Activated CD8-positive, alpha-beta memory T cell treated with anti-CD3 and anti-CD28 coated beads for 48 hours (primary cell): Measurements from ENCODE around the gene MKNK1.

Source experiments
- DNase-seq, 3 experiments: peaks; one replicate each; pipeline ENCODE4 v3.0.0-alpha.2; 2020; ENCODE audit warnings: low read depth in 2 of 3, low spot score in 2 of 3

Gene MKNK1

DNA sequence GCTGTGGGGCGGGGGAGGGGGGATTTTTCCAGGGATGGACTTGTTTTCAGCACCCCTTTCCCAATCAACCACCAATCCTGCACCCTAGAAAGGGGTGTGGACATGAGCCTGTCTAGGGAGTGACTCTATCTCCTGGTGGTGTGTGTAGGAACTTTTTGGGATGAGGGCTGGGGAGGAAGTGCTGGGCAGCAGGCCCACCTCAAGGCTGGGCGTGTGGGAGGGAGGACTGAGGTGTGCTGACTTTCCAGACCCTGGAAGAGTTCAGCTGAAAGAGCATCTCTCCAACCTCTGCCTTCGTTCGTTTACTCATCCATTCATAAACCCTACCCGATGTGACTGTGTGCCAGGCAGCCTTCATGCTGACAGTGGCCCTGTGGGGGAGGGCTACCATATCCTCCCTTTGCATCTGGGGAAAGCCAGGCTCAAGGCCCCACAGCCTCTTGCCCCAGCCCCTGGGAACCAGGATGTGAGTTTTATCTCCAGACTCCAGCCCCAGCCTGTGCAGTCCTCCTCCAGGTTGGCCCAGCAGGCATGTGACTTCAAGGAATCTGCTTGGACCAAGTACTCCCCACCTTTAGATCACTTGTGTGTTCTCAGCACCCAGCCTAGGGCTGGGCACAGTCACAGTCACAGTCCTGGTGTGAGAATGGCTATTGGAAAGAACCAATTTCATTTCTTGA lies 59.4 kb downstream of the MKNK1 start:
- DNase-seq = no peak

DNA sequence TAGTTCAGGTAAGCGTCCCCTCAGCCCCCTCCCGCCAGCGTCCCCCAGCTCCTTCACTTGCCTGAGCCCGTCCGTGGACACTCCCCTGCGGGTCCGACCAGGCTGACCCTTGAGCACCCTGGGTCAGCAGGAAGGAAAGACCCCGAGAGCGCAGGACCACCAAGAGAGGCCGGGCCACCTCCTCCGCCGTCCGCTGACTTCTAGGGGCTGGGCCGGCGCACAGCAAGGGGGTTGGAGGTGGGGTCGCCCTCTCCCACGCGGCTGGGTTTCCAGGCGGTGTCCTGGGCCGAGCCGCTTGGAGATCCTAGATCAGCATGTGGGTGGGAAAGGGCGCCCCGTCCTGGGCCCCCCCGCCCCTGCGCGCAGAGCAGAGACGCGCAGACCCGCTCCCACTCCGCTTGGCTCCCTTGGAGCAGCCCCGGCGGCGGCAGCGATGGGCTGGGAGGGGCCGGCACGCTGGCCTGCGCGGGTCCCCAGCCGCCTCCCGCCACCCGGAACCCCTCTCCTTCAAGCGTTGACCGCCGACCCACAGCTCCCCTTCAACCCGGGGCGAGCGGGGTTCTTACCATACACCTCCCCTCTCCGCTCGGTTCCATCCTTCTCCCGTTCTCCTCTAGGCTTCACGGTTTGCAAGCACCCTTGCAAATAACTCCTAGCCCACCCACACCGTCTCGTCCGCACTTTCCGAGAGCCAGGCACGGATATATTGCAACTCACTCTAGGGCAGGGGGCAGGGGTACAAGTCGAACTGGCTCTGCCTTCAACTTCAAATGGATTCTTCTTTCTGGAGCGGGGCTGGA lies 60.1 kb downstream of the MKNK1 start:
- no peak for DNase-seq

DNA sequence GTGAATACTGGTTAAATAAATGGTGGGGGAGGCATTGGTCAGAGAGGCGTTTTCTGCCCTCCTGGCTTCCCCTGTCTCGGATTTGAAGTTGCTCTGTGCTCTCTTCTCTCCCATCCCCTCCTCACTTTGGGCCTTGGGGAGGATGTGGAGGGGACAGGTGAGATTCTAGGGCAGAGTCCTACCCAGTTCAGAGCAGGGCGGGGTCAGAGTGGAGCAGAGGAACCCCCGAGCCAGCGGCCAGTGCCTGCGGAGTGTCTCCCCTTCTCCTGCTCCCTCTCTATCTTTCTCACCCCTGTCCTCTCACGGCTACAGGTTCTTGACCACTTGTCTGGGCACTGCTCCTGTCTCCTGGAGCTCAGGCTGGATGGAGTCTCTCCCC lies 60.7 kb downstream of the MKNK1 start:
- DNase-seq = no peak

DNA sequence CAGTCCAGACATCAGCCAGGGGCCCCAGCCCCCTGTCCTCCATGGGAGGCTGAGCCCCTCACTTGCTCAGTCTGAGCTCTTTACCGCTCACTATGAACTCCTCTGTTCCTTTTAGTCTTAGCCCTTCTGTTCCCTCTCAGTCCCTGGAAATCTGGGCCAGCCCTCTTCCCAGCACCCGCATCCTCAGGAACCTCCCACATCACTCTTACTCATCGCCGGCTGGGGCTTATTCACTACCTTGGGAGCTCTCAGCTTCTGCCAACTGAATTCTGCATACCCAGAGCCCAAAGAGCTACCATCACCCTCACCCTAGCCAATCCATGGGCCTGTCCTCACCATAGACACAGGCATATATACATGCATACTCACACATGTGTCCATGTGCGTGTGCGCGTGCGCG lies 64.1 kb downstream of the MKNK1 start:
- no peak for DNase-seq

DNA sequence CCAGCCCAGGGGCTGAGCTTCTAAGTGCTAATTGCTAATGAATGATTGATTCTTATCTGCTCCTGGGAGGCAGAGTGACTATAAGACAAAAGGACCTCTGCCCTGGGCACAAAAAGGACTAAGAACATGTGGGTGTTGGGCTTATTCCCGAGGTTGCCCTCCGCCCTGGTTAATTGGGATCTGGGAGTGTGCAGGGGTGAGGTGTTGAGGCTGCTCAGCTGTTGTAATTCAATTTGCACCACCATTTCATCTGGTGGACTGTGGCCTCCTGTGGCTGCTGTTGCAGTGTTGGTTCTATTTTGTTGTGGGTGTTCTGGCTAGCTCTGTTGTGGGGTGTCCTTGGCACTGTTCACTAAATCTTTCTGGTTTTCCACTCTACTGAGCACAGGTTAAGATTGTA lies 65.9 kb downstream of the MKNK1 start:
- DNase-seq = no peak

DNA sequence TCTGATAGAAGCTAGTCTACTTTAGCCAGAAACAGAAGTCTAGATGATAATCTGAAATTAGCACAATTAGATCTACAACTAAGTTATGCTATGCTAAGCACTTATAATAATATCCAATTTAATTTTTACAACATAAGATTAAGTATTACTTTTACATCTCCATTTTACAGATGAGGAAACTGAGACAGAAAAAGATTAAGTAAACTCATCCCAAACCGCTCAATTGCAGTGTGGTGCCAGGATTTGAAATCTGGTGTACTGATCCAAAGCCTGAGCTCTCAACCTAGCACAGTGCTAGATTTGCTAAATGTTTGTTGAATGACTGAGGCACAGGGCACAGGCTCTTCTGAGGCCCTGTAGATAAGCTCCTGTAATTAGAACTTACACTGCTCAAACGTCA lies 66.4 kb downstream of the MKNK1 start:
- no peak for DNase-seq

DNA sequence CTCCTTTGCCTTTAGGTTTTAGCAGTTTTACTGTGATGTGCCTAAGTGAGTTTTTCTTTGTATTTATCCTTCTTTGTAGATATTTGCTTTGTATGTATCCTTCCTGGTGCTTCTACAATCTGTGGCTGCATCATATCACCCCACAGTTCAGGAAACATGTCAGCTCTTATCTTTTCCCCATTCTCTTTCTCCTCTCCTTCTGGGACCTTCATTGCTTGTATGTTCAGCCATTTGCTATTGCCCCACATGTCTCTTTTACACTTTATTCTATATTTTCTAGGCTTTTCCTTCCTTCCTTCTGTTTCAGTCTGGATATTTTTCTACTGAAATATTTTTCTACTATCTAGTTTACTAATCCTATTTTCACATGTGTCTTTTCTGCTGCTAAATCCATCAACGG lies 67.5 kb downstream of the MKNK1 start:
- DNase-seq = no peak

DNA sequence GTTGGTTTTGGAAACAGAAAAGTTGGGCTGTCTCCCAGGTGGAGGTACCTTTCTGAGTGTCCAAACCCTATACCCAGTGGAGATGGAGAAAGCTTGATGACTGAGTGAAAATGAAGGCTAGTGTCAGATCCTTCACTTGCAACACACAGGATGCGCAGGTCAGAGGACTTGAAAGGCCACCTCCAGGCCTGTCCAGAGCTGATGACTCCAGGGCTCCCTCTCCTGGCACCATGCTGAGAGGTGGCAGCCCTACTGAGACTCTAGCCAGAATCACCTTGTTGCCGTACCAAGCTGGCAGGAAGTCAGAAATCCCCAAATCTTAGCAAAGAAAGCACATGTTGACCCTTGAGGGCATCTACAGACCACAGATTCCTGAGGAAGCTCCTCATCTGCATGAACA lies 69.0 kb downstream of the MKNK1 start:
- no peak for DNase-seq

DNA sequence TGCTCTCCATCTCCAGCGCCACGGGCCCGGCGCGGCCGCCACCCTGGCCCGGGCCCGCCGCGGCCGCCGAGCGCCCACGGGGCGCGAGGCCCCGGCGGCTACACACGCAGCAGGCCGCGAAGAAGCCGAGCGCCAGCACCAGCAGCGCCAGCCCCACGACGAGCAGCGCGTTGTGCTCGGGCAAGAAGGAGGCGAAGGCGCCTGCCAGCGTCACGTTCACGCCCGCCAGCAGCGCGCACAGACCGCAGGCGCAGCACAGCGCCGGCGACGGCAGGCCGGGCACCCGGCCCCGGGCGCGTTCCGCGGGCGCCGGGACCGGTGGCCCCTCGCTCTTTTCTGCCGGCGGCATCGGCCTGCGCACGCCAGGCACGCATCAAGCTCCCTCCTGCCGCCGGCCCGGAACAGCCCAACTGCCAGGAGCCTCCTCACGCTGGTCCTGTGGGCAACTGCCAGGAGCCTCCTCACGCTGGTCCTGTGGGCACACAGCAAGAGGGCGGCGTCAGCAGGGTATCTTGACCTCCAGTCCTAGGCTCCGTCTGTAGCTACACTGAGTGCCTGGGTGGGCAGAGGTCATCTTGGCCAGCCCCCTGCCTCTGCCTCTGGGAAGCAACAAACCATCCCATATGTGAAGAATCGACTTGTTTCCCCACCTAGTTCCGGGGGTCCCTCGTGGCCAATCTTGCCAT lies 70.7 kb downstream of the MKNK1 start:
- peak in 1 of 3 experiments; percentile 25 for DNase-seq

DNA sequence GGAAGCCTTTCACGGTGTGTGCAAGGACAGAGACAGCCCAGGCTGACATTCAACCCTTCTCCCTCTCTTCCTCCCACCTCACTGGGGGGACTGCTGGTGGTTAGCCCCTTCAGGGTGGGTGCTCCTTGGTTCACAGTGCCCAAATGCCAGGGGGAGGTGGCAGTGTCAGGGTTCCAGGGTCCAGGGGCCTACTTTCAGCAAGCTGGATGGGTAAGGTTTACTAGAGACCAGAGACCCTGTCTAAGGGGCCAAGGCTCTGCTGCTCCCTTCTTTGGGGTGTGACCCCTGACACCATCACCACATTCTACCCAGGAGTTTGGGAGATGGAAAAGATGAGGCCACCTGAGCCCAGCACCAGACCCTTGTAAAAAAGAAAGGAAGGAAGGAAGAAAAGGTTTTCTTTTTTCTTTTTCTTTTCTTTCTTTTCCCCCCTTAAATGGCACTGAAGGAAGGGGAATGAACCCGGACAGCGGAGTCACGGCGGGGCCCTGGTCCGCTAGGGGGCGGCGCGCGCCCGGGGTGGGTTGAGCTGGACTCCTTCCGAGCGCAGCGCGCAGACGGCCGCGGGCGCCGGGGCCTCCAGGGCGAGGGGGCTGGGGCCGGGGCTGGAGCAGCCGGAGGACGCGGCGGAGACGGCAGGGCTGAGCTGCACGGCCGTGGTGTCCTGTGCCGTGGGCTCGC lies 71.4 kb downstream of the MKNK1 start:
- DNase-seq = peak; percentile 44 to 54 (median 49)

DNA sequence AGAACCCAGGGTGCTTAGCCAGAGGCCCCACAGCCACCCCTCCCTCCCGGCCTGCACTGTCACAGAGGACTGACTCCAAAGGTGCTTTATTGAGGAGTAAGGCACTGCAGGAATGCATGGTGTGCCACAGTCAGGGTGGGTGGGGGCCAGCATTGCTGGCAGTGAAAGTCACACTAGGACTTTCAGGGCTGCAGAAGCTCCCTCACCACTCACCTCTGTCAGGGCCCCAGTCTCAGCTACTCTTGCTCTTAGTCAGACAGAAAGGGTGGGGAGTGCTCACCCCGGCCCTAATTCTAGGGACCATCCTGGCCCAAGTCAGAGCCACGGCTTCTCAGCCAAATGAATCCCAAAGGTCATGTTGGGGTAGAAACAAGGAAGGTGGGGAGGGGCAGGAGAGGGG lies 72.0 kb downstream of the MKNK1 start:
- no peak for DNase-seq

DNA sequence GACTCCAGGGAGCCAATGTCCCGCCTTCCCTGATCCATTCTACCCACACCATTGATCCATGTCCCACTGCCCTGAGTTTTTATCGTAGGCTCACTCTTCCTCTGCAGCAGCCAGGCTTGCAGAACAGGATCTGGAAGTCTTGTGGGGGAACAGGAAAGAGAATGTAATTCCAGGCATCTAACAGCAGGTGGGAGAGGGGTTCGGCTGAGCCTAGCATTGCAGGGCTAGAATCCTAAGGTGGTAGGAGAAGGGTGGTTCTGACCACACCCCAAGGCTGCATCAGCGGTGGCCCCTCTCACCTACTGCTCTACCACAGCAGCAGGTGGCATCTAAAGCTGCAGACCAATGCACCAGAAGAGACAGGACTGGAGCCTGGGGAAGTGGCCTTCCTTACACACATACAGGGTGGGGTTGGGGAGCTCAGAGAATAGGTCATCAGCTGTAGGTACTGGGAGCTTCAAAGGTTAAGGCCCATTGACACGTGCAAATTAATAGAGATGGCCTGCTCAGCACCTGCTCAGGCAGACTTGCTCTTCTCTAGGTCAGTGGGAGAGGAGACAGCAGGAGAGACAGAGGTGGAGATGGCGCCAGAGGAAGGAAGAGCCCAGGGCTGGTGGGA lies 73.2 kb downstream of the MKNK1 start:
- DNase-seq = no peak

DNA sequence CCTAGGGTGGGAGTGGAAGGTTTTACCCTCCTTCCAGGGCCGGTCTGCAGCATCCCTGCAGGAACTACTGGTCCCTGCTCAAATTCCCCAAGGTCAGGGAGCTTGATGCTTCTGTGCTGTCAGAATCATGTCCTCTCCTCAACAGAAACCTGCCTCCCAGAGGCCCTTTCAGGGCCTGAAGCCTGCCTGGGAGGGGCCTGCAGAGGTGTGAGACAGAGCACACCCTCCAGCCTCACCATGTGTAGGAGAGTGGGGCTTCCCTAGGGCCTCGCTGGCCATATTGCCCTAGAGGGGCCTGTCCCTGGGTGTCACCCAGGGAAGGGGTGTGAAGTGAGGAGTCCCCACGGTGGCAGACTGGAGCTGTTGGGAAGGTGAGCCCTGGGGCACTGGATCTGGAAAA lies 73.8 kb downstream of the MKNK1 start:
- DNase-seq = no peak

DNA sequence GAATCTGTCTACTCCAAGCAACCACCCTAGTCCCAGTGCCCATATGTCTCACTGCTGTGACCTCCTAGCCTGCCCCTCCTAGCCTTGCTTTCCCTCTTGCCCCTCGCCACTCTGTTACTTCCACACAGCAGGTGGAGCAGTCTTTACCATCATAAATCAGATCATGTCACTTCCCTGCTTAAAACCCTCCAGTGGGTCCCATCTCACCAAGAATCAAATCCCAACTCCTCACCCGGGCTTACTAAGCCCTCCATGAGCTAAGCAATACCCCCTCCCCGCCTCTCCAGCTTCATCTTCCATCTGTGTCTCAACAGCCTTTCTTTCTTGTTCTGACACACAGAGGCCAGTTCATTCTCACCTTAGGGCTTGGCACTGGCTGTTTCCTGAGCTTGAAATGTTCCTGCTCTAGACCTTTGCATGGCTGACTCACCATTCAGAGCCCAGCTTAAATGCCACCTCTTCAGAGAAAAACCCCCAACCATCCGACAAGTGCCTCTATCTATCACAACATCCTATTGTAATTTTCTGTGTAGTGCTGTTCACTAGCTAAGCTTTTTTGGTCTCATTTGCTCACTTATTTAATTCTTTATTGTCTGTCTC lies 74.9 kb downstream of the MKNK1 start:
- DNase-seq = no peak

DNA sequence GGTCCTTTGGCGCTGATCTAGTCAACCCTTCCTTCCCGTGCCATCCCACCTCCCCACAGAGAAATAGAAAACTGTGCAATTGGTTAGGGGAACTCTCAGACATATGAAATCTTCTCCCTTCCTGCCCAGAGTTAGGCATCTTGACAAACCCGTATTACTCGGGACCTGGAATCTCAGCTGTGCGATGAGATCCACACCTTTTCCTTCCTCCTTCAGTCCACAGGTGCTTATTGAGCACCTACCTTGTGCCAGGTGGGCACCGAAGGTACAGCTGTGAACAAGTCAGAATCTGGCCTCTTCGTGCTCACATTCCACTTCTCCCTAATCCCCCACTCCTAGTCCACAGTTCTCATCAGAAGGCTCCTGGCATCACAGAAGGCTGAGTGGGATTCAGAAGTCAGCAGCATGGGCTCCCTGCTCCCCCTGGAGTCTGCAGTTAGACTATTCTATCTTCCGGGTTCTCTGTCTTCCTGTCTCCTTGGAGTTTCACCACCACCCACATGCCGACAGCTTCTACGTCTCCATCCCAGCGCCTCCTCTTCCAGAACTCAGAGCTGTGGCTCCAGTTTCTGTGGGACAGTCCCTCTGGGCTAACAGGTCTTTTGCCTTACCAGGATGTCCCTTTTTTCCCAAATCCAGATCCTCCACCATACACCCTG lies 75.6 kb downstream of the MKNK1 start:
- DNase-seq = no peak

DNA sequence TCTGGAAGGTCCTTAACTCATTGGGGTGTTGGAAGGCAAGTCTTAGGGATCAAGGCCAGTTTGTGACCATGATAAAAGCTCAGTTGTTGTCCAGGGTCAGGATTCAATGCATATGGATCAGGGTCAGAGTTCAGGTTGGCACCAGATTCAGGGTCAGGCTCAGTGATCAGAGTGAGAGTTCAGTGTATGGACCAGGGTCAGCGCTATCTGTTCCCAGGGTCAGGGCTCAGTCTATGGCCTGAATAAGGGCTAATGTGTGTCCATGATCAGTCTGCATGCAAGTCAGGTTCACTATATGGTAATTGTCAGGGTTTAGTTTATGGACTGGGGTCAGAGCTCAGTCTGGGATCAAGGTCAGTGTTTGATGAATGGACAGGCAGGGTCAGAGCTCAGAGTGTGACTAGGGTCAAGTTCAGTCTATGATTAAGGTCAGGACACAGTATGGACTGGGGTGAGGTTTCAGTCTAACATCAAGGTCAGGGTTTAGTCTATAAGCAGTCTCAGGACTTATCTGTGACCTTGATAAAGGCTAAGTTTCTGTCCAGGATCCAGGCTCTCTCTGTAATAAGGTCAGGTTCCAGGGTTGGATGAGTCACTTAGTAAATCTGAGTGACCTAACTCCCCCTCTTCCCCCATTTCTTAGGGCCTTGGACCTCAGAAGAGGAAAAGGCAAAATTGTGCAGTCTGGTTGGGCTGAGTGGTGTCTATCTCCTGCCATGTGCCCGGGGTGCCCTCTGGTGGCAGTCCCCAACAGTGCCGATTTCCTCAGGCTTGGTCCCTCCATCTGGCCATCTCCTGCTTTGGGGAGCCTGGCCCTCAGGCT lies 76.4 kb downstream of the MKNK1 start:
- DNase-seq = peak; percentile 44 to 61 (median 57)

DNA sequence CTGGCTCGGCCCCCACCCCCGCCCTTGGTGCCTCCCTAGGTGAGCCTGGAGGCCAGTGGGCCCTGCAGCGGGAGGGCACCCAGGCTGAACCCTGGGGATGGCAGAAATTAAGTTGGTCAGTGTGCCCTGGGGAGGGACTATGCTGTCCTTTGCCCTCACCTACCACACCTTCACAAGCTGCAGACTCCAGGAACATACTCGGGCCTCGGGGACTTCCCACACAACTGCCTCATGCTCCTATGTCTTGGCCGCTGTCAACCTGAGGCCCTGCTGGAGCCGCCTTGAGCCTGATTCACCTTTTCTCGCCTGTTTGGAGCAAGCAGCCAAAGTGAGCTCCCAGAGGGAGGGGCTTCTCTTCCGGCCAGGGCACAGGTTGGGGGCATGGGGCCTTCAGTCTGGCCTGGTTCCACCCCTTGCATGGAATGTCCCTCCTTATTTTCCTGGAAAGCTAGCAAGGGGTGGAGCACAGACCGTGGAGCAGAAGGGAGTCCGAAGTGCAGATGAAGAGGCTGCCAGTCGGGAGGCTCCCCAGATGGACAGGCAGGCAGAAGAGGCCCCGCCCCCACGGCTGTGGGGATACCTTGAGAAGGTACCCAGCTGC lies 77.3 kb downstream of the MKNK1 start:
- DNase-seq = no peak

DNA sequence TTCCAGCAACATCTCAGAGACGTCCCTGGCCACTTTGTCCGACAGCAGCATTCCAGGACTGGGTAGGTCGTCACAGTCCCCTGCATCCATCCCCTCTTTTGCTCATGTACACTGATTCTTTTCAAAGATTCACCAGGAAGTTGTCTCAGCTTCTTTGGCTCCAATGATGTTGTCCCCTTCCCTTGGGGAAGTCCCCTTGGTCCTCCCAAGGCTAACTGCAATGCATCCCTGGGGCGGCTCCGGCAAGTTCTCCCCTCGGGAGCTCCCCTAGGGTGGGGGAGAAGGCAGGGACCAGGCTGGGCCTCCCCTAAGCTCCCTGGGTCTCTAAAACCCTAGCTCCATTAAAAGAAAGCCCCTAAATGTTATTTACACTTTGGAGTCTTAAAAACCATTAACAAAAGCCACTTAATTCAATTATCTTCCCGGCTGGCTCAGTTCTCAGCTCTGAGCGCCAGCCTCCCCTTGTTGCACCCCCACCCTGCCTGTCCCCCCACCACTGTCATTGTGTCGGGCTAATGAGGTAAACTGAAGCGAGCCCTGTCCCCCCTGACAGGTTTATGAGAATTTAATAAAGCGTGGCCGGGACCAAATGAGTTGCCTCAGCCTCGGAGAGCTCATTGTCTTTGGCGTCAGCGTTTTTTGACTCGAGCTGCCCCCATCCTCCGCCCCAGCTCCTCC lies 77.9 kb downstream of the MKNK1 start:
- no peak for DNase-seq
